Neural cell (in vitro differentiated cells): ENCODE data around the gene BZW2. TPM values are rescaled to one million over a fixed set of nuclear protein-coding genes. Genes with fewer than 3 reads are reported as not detected.
A peak's percentile ranks its signal among the peaks of the same experiment; 100 is the strongest.

ENCODE experiments used
- H2AFZ ChIP-seq: fragments of 200-600, 300-800 bp; sonication (generic), shearing (Covaris generic); 2 replicates; pipeline ENCODE4 v1.6.0; 2014; ENCODE audit warnings: low read depth, mild to moderate bottlenecking, antibody characterized with exemption, low read length, moderate library complexity
- H3F3A ChIP-seq: fragments of 200-600 bp; shearing (Covaris generic); 2 replicates; pipeline ENCODE4 v1.6.1; 2016; ENCODE audit warnings: mild to moderate bottlenecking, moderate library complexity, mixed read lengths, antibody characterized with exemption, low read length; ENCODE audit not compliant: insufficient read depth, poor library complexity, severe bottlenecking
- H3K27ac ChIP-seq: fragments of 200-600, 300-800 bp; sonication (generic), shearing (Covaris generic); 2 replicates; pipeline ENCODE4 v1.5.1; 2014; ENCODE audit warnings: mild to moderate bottlenecking, low read length, moderate library complexity
- H3K27me3 ChIP-seq: fragments of 300-800, 200-600 bp; sonication (generic), shearing (Covaris generic); 2 replicates; pipeline ENCODE4 v1.6.0; 2014; ENCODE audit warnings: mild to moderate bottlenecking, low read depth, low read length, moderate library complexity; ENCODE audit not compliant: insufficient read depth
- H3K36me3 ChIP-seq: fragments of 300-800, 200-600 bp; sonication (generic), shearing (Covaris generic); 2 replicates; pipeline ENCODE4 v1.5.1; 2014; ENCODE audit warnings: mild to moderate bottlenecking, antibody characterized with exemption, low read length, moderate library complexity; ENCODE audit not compliant: insufficient read depth
- H3K4me2 ChIP-seq: fragments of 300-800, 200-600 bp; sonication (generic), shearing (Covaris generic); 2 replicates; pipeline ENCODE4 v1.6.0; 2014; ENCODE audit warnings: mild to moderate bottlenecking, low read length
- H3K4me3 ChIP-seq: fragments of 300-800, 200-600 bp; sonication (generic), shearing (Covaris generic); 2 replicates; pipeline ENCODE4 v1.5.1; 2014; ENCODE audit warnings: mild to moderate bottlenecking, low read length, moderate library complexity
- H3K79me2 ChIP-seq: fragments of 200-600 bp; shearing (Covaris generic); replicated peaks from 2 replicates; pipeline ENCODE4 v1.6.0; 2014; ENCODE audit warnings: mild to moderate bottlenecking, low read length, moderate library complexity; ENCODE audit not compliant: insufficient read depth
- H3K9ac ChIP-seq: fragments of 300-800, 200-600 bp; sonication (generic), shearing (Covaris generic); 2 replicates; pipeline ENCODE4 v1.6.1; 2016; ENCODE audit warnings: mild to moderate bottlenecking, low read length, mixed read lengths
- H3K9me2 ChIP-seq: fragments of 200-600 bp; shearing (Covaris generic); 2 replicates; pipeline ENCODE4 v1.6.1; 2016; ENCODE audit warnings: mild to moderate bottlenecking, low read length, mixed read lengths; ENCODE audit not compliant: insufficient read depth
- H3K9me3 ChIP-seq: fragments of 200-600, 300-800 bp; sonication (generic), shearing (Covaris generic); 2 replicates; pipeline ENCODE4 v1.6.1; 2016; ENCODE audit warnings: mild to moderate bottlenecking, mixed run types, low read length, moderate library complexity, mixed read lengths
- H4K20me1 ChIP-seq: fragments of 200-600 bp; shearing (Covaris generic); 2 replicates; pipeline ENCODE4 v1.6.1; 2016; ENCODE audit warnings: mild to moderate bottlenecking, mixed run types; ENCODE audit not compliant: insufficient read depth
- CTCF ChIP-seq: fragments of 450-650 bp; IDR thresholded peaks from 2 replicates; pipeline ENCODE4 v1.5.1; 2014; ENCODE audit warnings: antibody characterized with exemption, mild to moderate bottlenecking, moderate library complexity; ENCODE audit not compliant: poor library complexity, severe bottlenecking
- EP300 ChIP-seq: fragments of 450-650 bp; conservative IDR thresholded peaks from 2 replicates; pipeline ENCODE4 v1.6.1; 2014; ENCODE audit warnings: antibody characterized with exemption, mild to moderate bottlenecking, moderate library complexity; ENCODE audit not compliant: poor library complexity, severe bottlenecking
- EZH2 ChIP-seq: fragments of 200-600, 300-800 bp; shearing (Covaris generic), sonication (generic); IDR thresholded peaks from 2 replicates; pipeline ENCODE4 v1.6.1; 2014; ENCODE audit warnings: antibody characterized with exemption, low read length, borderline replicate concordance, mild to moderate bottlenecking; ENCODE audit not compliant: insufficient read depth, poor library complexity, severe bottlenecking
- MXI1 ChIP-seq: fragments of 450-650 bp; conservative IDR thresholded peaks from 2 replicates; pipeline ENCODE4 v1.6.1; 2014; ENCODE audit warnings: antibody characterized with exemption, mild to moderate bottlenecking; ENCODE audit not compliant: poor library complexity, severe bottlenecking
- POLR2AphosphoS5 ChIP-seq: IDR thresholded peaks from 2 replicates; pipeline ENCODE4 v1.6.1; 2012
- RAD21 ChIP-seq: fragments of 450-650 bp; conservative IDR thresholded peaks from 2 replicates; pipeline ENCODE4 v1.6.1; 2014; ENCODE audit warnings: antibody characterized with exemption, mild to moderate bottlenecking, moderate library complexity
- REST ChIP-seq: IDR thresholded peaks from 2 replicates; pipeline ENCODE4 v1.6.1; 2012; ENCODE audit warnings: borderline replicate concordance
- SMC3 ChIP-seq: fragments of 450-650 bp; conservative IDR thresholded peaks from 2 replicates; pipeline ENCODE4 v1.6.1; 2014; ENCODE audit warnings: antibody characterized with exemption, mild to moderate bottlenecking, moderate library complexity; ENCODE audit not compliant: poor library complexity
- TAF1 ChIP-seq: IDR thresholded peaks from 2 replicates; pipeline ENCODE4 v1.6.1; 2012; ENCODE audit warnings: low read depth
- polyA plus RNA-seq: library from polyadenylated mRNA; depleted of rRNA; stranded (reverse); fragments of >200 nt; gene quantifications from 2 replicates; pipeline ENCODE4 v1.2.3, GENCODE V29; 2014

BZW2 gene
- polyA plus RNA-seq, 1 donor from 2014 or later = 203 TPM

GRCh38 chr7:16619979-16620408 is 26.0 kb upstream of the BZW2 start:
- Histone ChIP-seq H3K9ac (no peak overlapping the region), H4K20me1 (no peaks in the 10 kb centered on the region), H3K9me3 (no peaks in the 10 kb centered on the region), H2AFZ (no peak overlapping the region), H3K27me3 (no peaks in the 10 kb centered on the region), H3K27ac (peak overlapping the region; percentile 1), H3K4me2 (no peak overlapping the region), H3K4me3 (no peak overlapping the region), H3K36me3 (peaks cover 22% of the 10 kb centered on the region), H3K79me2 (no peaks in the 10 kb centered on the region), H3K9me2 (no peaks in the 10 kb centered on the region), H3F3A (no peaks in the 10 kb centered on the region)
- TF ChIP-seq POLR2AphosphoS5 = peak; percentile 38
- no peak for TF ChIP-seq EZH2
- TF ChIP-seq EP300 = peak; percentile 35

- peaks cover 13% of the 10 kb centered on the region for H3K36me3 ChIP-seq
- H3K9ac ChIP-seq = no peak overlapping the region
- H3K4me3 ChIP-seq = no peak overlapping the region
- no peak overlapping the region for H2AFZ ChIP-seq
- H3K9me3 ChIP-seq = no peaks in the 10 kb centered on the region
- no peak overlapping the region for H3K4me2 ChIP-seq
- H3K27ac ChIP-seq = no peak overlapping the region
- H4K20me1 ChIP-seq = no peaks in the 10 kb centered on the region
- H3F3A ChIP-seq = no peaks in the 10 kb centered on the region
- TF ChIP-seq CTCF = no peak
- no peak for TF ChIP-seq EZH2
- TF ChIP-seq RAD21 = no peak
- no peaks in the 10 kb centered on the region for H3K27me3 ChIP-seq
- no peaks in the 10 kb centered on the region for H3K9me2 ChIP-seq
- H3K79me2 ChIP-seq = no peaks in the 10 kb centered on the region
Measured at GRCh38 chr7:16626388-16626787, 19.6 kb upstream of the BZW2 start.

GRCh38 chr7:16627236-16627635 is 18.7 kb upstream of the BZW2 start:
- Histone ChIP-seq H3K27me3 (no peaks in the 10 kb centered on the region), H3K9ac (no peak overlapping the region), H4K20me1 (no peaks in the 10 kb centered on the region), H3K4me2 (no peak overlapping the region), H3K9me2 (no peaks in the 10 kb centered on the region), H3K36me3 (peaks cover 13% of the 10 kb centered on the region), H3K79me2 (peaks cover under 1% of the 10 kb centered on the region), H3F3A (no peaks in the 10 kb centered on the region), H2AFZ (no peak overlapping the region), H3K4me3 (no peak overlapping the region), H3K9me3 (no peaks in the 10 kb centered on the region), H3K27ac (no peak overlapping the region)
- no peak for TF ChIP-seq REST
- TF ChIP-seq SMC3 = no peak
- TF ChIP-seq RAD21 = no peak
- TF ChIP-seq TAF1 = no peak
- no peak for TF ChIP-seq EP300
- TF ChIP-seq MXI1 = no peak
- no peak for TF ChIP-seq POLR2AphosphoS5
- no peak for TF ChIP-seq CTCF
- no peak for TF ChIP-seq EZH2
